ENCODE measurements around the gene CISD2.
A peak's percentile ranks its signal among the peaks of the same experiment; 100 is the strongest.

The CISD2 gene

DNA sequence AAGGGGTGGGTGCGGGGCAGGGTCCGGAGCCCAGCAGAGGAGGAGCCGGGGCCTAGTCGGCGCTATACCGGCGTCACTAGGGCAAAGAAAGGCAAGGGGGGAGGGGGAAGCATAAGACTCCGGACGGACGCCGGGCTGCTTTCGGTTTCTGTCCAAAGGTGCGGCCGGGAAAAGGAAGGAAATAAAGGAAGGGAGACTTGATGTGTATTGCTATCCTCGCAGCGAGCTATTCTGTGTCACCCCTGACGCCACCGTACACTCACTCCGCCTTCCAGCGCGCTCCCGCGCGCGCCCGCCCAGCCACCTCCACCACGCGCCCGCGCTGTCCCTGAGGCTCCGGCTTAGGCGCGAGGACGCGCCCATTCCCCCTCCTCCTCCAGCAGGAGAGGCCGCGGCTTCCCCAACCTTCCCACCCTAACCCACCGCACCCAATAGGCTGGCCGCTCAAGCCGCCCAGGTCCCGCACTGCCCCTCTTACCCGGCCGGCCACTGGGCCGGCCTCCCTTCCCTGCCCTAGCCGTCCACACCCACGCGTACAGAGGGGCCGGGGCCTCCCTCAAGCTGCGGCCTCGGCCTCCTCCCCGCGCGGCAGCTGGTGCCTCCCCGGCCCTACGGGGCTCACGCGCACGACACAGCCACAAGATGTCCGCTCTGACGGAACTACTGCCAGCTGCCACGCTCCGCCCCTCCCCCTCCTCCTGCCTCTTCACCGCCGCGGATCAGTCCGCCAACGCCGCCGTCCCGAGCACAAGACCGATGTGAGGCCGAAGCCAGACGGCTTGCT is 41.7 kb upstream of the CISD2 start, which contains the start of gene UBE2D3:
Gene UBE2D3 (minus strand): TSS at position 662 of the 784 bp plus-strand sequence. CDS start 1,043 bp downstream, outside the sequence.
- Histone ChIP-seq H3K4me2 (ENCODE audit: low read length) (peak within 1 kb of the TSS; percentile 66), H2AK5ac (ENCODE audit: low read length) (peak within 1 kb of the TSS; percentile 82), H2BK5ac (ENCODE audit: low read depth, low read length, poor library complexity) (peak within 1 kb of the TSS; percentile 87), H3K27ac (ENCODE audit: low read depth, low read length) (peak within 1 kb of the TSS; percentile 99), H4K8ac (ENCODE audit: low read depth, low read length) (peak within 1 kb of the TSS; percentile 83), H3K27me3 (ENCODE audit: insufficient read depth, low read length) (no peaks in the 10 kb centered on the region), H2BK120ac (ENCODE audit: insufficient read depth, low read length, poor library complexity) (peak within 1 kb of the TSS; percentile 50), H3K79me2 (ENCODE audit: control insufficient read depth, insufficient read depth, low read length, poor library complexity) (peaks cover 20% of the 10 kb centered on the region), H2AFZ (ENCODE audit: insufficient read depth, low read length, poor library complexity) (peak within 1 kb of the TSS; percentile 78), H3K4me1 (ENCODE audit: control insufficient read depth in 1 of 2, insufficient read depth in 2 of 2, low read length in 2 of 2) (peaks cover 0 to 4% of the 10 kb centered on the region in 2 experiments), H3K4me3 (ENCODE audit: low read depth, low read length) (peak within 1 kb of the TSS; percentile 92), H4K12ac (ENCODE audit: low read depth, low read length) (peak within 1 kb of the TSS; percentile 98), H3K36me3 (ENCODE audit: control insufficient read depth in 1 of 2, insufficient read depth in 2 of 2, low read length in 2 of 2) (no peaks in the 10 kb centered on the region), H3K79me1 (ENCODE audit: low read length) (peaks cover 25% of the 10 kb centered on the region), H3K9ac (ENCODE audit: low read length) (peak within 1 kb of the TSS; percentile 100), H4K91ac (ENCODE audit: low read depth, low read length) (peak within 1 kb of the TSS; percentile 99), H2BK12ac (ENCODE audit: low read length) (peak within 1 kb of the TSS; percentile 46), H3K4ac (ENCODE audit: low read depth, low read length) (peak within 1 kb of the TSS; percentile 93), H3K14ac (ENCODE audit: low read length) (peak within 1 kb of the TSS; percentile 97), H3K23ac (ENCODE audit: low read length) (no peak within 1 kb of the TSS), H3K18ac (ENCODE audit: low read length) (peak within 1 kb of the TSS; percentile 98), H3K9me3 (ENCODE audit: insufficient read depth, low read depth, low read length) (no peaks in the 10 kb centered on the region)
- no CpG with 5 or more reads among the region's 73 CpGs for WGBS (ENCODE audit: extremely low coverage, insufficient coverage, insufficient read length)
- DNase-seq = peak; percentile 93 to 94

DNA sequence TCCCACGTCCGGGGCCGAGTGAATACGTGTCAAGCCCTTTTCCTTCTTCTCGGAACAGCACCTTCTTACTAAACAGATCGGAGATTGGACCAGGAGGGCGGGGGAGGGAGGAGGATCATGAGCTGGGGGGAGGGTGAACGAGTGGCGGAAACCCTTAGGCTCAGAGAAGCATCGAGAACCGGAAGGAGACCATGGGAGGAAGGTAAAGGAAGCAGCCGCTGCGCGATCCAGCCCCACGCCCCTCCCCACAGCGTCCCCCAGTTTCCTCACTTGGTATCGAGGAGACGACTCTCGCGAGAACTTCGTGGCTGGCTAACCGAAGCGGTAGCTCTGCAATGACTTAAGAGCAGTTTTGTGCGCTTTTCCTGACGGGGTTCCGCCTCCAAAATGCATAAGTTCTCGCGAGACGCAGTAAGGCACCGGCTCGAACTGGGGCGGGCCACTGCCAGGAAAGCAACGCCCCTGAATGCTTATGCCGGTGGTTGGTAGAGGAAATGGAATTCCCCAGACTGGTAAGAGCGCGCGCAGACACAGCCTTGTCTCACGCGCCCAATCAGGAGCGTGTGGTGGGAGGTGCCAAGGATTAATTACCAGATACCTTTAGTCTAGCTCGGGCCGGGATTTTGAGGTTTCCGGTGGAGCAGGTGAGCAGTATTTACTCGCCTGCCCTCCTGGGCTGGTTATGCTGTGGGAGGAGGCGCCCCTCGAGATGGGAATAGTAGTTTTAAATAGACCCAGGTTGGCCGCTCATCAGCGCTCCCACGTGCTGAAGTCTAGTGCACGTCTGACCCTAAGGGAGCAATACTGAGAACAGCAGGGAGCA is 40.9 kb upstream of the CISD2 start:
- peak; percentile 100 for DNase-seq
- no peaks in the 10 kb centered on the region for H3K9me3 ChIP-seq (ENCODE audit: insufficient read depth, low read depth, low read length)
- H2AFZ ChIP-seq (ENCODE audit: insufficient read depth, low read length, poor library complexity) = peak overlapping the region; percentile 78
- H4K12ac ChIP-seq (ENCODE audit: low read depth, low read length) = peak overlapping the region; percentile 98
- H3K27ac ChIP-seq (ENCODE audit: low read depth, low read length) = peak overlapping the region; percentile 99
- peak overlapping the region; percentile 66 for H3K4me2 ChIP-seq (ENCODE audit: low read length)
- peak overlapping the region; percentile 50 for H2BK120ac ChIP-seq (ENCODE audit: insufficient read depth, low read length, poor library complexity)
- peaks cover 25% of the 10 kb centered on the region for H3K79me1 ChIP-seq (ENCODE audit: low read length)
- H3K36me3 ChIP-seq (ENCODE audit: control insufficient read depth in 1 of 2, insufficient read depth in 2 of 2, low read length in 2 of 2) = no peaks in the 10 kb centered on the region
- H4K91ac ChIP-seq (ENCODE audit: low read depth, low read length) = peak overlapping the region; percentile 99
- peaks cover 0 to 4% of the 10 kb centered on the region in 2 experiments for H3K4me1 ChIP-seq (ENCODE audit: control insufficient read depth in 1 of 2, insufficient read depth in 2 of 2, low read length in 2 of 2)
- WGBS (ENCODE audit: extremely low coverage, insufficient coverage, insufficient read length) = no CpG with 5 or more reads among the region's 50 CpGs
- no peak overlapping the region for H3K23ac ChIP-seq (ENCODE audit: low read length)
- H3K4ac ChIP-seq (ENCODE audit: low read depth, low read length) = peak overlapping the region; percentile 93
- peak overlapping the region; percentile 92 for H3K4me3 ChIP-seq (ENCODE audit: low read depth, low read length)
- peak overlapping the region; percentile 87 for H2BK5ac ChIP-seq (ENCODE audit: low read depth, low read length, poor library complexity)
- H3K9ac ChIP-seq (ENCODE audit: low read length) = peak overlapping the region; percentile 100
- H3K79me2 ChIP-seq (ENCODE audit: control insufficient read depth, insufficient read depth, low read length, poor library complexity) = peaks cover 20% of the 10 kb centered on the region
- H4K8ac ChIP-seq (ENCODE audit: low read depth, low read length) = peak overlapping the region; percentile 83
- H2BK12ac ChIP-seq (ENCODE audit: low read length) = no peak overlapping the region
- peak overlapping the region; percentile 82 for H2AK5ac ChIP-seq (ENCODE audit: low read length)
- H3K27me3 ChIP-seq (ENCODE audit: insufficient read depth, low read length) = no peaks in the 10 kb centered on the region
- peak overlapping the region; percentile 98 for H3K18ac ChIP-seq (ENCODE audit: low read length)
- peak overlapping the region; percentile 97 for H3K14ac ChIP-seq (ENCODE audit: low read length)

DNA sequence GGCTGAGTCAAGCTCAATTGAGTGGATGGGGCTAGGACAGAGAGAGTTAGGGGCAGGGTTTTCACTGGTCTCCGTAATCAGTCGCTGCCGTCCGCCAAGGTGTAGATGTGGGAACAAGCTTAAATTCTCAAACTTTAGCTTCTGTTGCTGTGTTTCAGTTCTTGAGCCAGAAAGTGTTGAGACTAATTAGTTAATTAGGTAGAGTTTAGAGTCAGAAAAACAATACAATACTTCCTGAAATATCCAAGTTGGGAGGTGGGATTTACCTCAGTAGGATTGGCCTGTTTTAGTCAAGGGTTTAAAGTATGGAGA is 40.3 kb upstream of the CISD2 start:
- Histone ChIP-seq H2BK12ac (ENCODE audit: low read length) (no peak overlapping the region), H4K12ac (ENCODE audit: low read depth, low read length) (peak overlapping the region; percentile 34), H3K27me3 (ENCODE audit: insufficient read depth, low read length) (no peaks in the 10 kb centered on the region), H3K36me3 (ENCODE audit: control insufficient read depth in 1 of 2, insufficient read depth in 2 of 2, low read length in 2 of 2) (no peaks in the 10 kb centered on the region), H2AFZ (ENCODE audit: insufficient read depth, low read length, poor library complexity) (no peak overlapping the region), H4K8ac (ENCODE audit: low read depth, low read length) (peak overlapping the region; percentile 33), H3K4me3 (ENCODE audit: low read depth, low read length) (peak overlapping the region; percentile 69), H3K14ac (ENCODE audit: low read length) (peak overlapping the region; percentile 21), H2BK120ac (ENCODE audit: insufficient read depth, low read length, poor library complexity) (no peak overlapping the region), H3K18ac (ENCODE audit: low read length) (no peak overlapping the region), H3K79me1 (ENCODE audit: low read length) (peaks cover 25% of the 10 kb centered on the region), H3K4ac (ENCODE audit: low read depth, low read length) (no peak overlapping the region), H3K23ac (ENCODE audit: low read length) (no peak overlapping the region), H3K4me1 (ENCODE audit: control insufficient read depth in 1 of 2, insufficient read depth in 2 of 2, low read length in 2 of 2) (peaks cover 0 to 4% of the 10 kb centered on the region in 2 experiments), H3K9ac (ENCODE audit: low read length) (peak overlapping the region; percentile 21), H3K4me2 (ENCODE audit: low read length) (peak overlapping the region; percentile 66), H2BK5ac (ENCODE audit: low read depth, low read length, poor library complexity) (peak overlapping the region; percentile 12), H3K9me3 (ENCODE audit: insufficient read depth, low read depth, low read length) (no peaks in the 10 kb centered on the region), H2AK5ac (ENCODE audit: low read length) (no peak overlapping the region), H3K79me2 (ENCODE audit: control insufficient read depth, insufficient read depth, low read length, poor library complexity) (peaks cover 20% of the 10 kb centered on the region), H4K91ac (ENCODE audit: low read depth, low read length) (peak overlapping the region; percentile 45), H3K27ac (ENCODE audit: low read depth, low read length) (peak overlapping the region; percentile 79)
- DNase-seq = no peak
- WGBS (ENCODE audit: extremely low coverage, insufficient coverage, insufficient read length) = no CpG with 5 or more reads among the region's 4 CpGs

DNA sequence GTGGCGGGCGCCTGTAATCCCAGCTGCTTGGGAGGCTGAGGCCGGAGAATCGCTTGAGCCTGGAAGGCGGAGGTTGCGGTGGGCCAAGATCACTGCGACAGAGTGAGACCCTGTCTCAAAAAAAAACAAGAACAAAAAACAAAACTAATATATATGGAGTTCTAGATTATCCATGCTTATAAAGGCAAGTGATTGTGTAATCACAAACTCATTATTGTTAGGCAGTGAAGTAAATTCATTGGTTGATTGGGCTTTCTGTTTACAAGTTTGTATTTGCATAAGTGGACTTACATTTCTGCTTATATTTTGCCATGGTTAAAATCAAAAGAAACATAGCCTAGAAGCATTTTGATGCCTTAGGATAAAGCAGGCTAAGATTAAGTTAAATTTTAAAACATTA is 39.0 kb upstream of the CISD2 start:
- H4K8ac ChIP-seq (ENCODE audit: low read depth, low read length) = no peak overlapping the region
- H3K36me3 ChIP-seq (ENCODE audit: control insufficient read depth in 1 of 2, insufficient read depth in 2 of 2, low read length in 2 of 2) = peaks cover 0 to 3% of the 10 kb centered on the region in 2 experiments
- DNase-seq = no peak
- H4K12ac ChIP-seq (ENCODE audit: low read depth, low read length) = no peak overlapping the region
- WGBS (ENCODE audit: extremely low coverage, insufficient coverage, insufficient read length) = no CpG with 5 or more reads among the region's 7 CpGs
- H2BK5ac ChIP-seq (ENCODE audit: low read depth, low read length, poor library complexity) = no peak overlapping the region
- peaks cover 0 to 4% of the 10 kb centered on the region in 2 experiments for H3K4me1 ChIP-seq (ENCODE audit: control insufficient read depth in 1 of 2, insufficient read depth in 2 of 2, low read length in 2 of 2)
- no peak overlapping the region for H3K23ac ChIP-seq (ENCODE audit: low read length)
- no peak overlapping the region for H2AK5ac ChIP-seq (ENCODE audit: low read length)
- no peak overlapping the region for H3K4me2 ChIP-seq (ENCODE audit: low read length)
- no peak overlapping the region for H2BK12ac ChIP-seq (ENCODE audit: low read length)
- no peak overlapping the region for H2AFZ ChIP-seq (ENCODE audit: insufficient read depth, low read length, poor library complexity)
- no peak overlapping the region for H2BK120ac ChIP-seq (ENCODE audit: insufficient read depth, low read length, poor library complexity)
- H3K27ac ChIP-seq (ENCODE audit: low read depth, low read length) = no peak overlapping the region
- no peak overlapping the region for H4K91ac ChIP-seq (ENCODE audit: low read depth, low read length)
- no peaks in the 10 kb centered on the region for H3K27me3 ChIP-seq (ENCODE audit: insufficient read depth, low read length)
- H3K4me3 ChIP-seq (ENCODE audit: low read depth, low read length) = no peak overlapping the region
- peaks cover 25% of the 10 kb centered on the region for H3K79me1 ChIP-seq (ENCODE audit: low read length)
- H3K4ac ChIP-seq (ENCODE audit: low read depth, low read length) = no peak overlapping the region
- no peak overlapping the region for H3K9ac ChIP-seq (ENCODE audit: low read length)
- H3K9me3 ChIP-seq (ENCODE audit: insufficient read depth, low read depth, low read length) = no peaks in the 10 kb centered on the region
- H3K14ac ChIP-seq (ENCODE audit: low read length) = no peak overlapping the region
- H3K18ac ChIP-seq (ENCODE audit: low read length) = no peak overlapping the region
- H3K79me2 ChIP-seq (ENCODE audit: control insufficient read depth, insufficient read depth, low read length, poor library complexity) = peaks cover 20% of the 10 kb centered on the region

Measured in trophoblast cell (in vitro differentiated cells and primary cell).